ENCODE results near the gene KRIT1.
"Not testable (repeated sequence)": the region's sequence is repeated elsewhere in the genome, so short reads cannot be mapped to it uniquely, and the experiment has no call there.

KRIT1 gene

GRCh38 chr7:92246360-92247101 lies 817 bp upstream of the KRIT1 start:
- DNase-seq: no peak

- peak; percentile 21 for DNase-seq
Measured at GRCh38 chr7:92244808-92245486, 767 bp downstream of the KRIT1 start.

GRCh38 chr7:92242972-92243371 lies 2.7 kb downstream of the KRIT1 start:
- DNase-seq: no peak

- no peak for DNase-seq
Measured at GRCh38 chr7:92230547-92230946, 15.2 kb downstream of the KRIT1 start.

GRCh38 chr7:92228742-92229141 lies 17.0 kb downstream of the KRIT1 start:
- DNase-seq: no peak

GRCh38 chr7:92228100-92228499 lies 17.6 kb downstream of the KRIT1 start:
- no peak for DNase-seq

- DNase-seq: no peak
Measured at GRCh38 chr7:92226981-92227380, 18.7 kb downstream of the KRIT1 start.

GRCh38 chr7:92221766-92222165 lies 23.9 kb downstream of the KRIT1 start:
- no peak for DNase-seq

- no peak for DNase-seq
Measured at GRCh38 chr7:92206672-92207071, 39.0 kb downstream of the KRIT1 start.

GRCh38 chr7:92205987-92206386 lies 39.7 kb downstream of the KRIT1 start:
- DNase-seq: no peak

- no peak for DNase-seq
Measured at GRCh38 chr7:92200791-92201190, 44.9 kb downstream of the KRIT1 start.

GRCh38 chr7:92192326-92192725 lies 53.4 kb downstream of the KRIT1 start:
- DNase-seq: no peak

GRCh38 chr7:92189246-92189645 lies 56.5 kb downstream of the KRIT1 start:
- DNase-seq: not testable (repeated sequence)

- DNase-seq: not testable (repeated sequence)
Measured at GRCh38 chr7:92184294-92184693, 61.4 kb downstream of the KRIT1 start.

- peak; percentile 52 for DNase-seq
Measured at GRCh38 chr7:92178928-92179924, 66.5 kb downstream of the KRIT1 start, which contains the start of gene LRRD1. TSS of gene LRRD1 (minus strand) at chr7:92179142. CDS start at chr7:92165202, 13,940 bp downstream.

- no peak for DNase-seq
Measured at GRCh38 chr7:92177362-92177761, 68.4 kb downstream of the KRIT1 start.

GRCh38 chr7:92169529-92169928 lies 76.2 kb downstream of the KRIT1 start:
- not testable (repeated sequence) for DNase-seq

GRCh38 chr7:92161271-92161670 lies 84.4 kb downstream of the KRIT1 start:
- DNase-seq: no peak

- no peak for DNase-seq
Measured at GRCh38 chr7:92158660-92159575, 86.8 kb downstream of the KRIT1 start.

GRCh38 chr7:92156990-92157389 lies 88.7 kb downstream of the KRIT1 start:
- no peak for DNase-seq

GRCh38 chr7:92155108-92155739 lies 90.5 kb downstream of the KRIT1 start:
- DNase-seq: no peak

All from GDM1 (cell line).